ENCODE results near the gene KIFBP. TPM values are rescaled to one million over a fixed set of nuclear protein-coding genes. Genes with fewer than 3 reads are reported as not detected.
"Not testable (repeated sequence)": the region's sequence is repeated elsewhere in the genome, so short reads cannot be mapped to it uniquely, and the experiment has no call there.

KIFBP gene
- total RNA-seq, 1 experiment from 2014 or later: 44.7 TPM

DNA sequence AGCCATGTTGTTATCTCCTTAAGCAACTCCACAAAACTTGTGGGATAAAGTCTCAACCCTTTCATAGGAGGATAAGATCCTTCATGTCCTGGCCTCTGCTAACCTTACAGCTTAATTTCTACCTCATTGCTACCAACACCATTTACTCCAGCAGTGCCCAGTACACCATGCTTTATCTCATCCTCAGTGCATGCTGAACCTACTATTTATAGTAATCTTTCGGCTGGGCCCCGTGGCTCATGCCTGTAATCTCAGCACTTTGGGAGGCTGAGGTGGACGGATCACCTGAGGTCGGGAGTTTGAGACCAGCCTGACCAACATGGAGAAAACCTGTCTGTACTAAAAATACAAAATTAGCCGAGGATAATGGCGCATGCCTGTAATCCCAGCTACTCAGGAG, 8.9 kb upstream of the KIFBP start:
- not testable (repeated sequence) for H3K23ac ChIP-seq (ENCODE audit: insufficient read length, low read depth, low read length); DNase-seq; H2BK120ac ChIP-seq (ENCODE audit: low read depth, low read length, poor library complexity, severe bottlenecking); H3K27me3 ChIP-seq (ENCODE audit: insufficient read depth, low read length); H4K20me1 ChIP-seq (ENCODE audit: control insufficient read depth, insufficient read depth, insufficient read length); H2AFZ ChIP-seq (ENCODE audit: low read length); H3K14ac ChIP-seq (ENCODE audit: insufficient read depth, low read length); H3K9me3 Mint-ChIP-seq; H2AK5ac ChIP-seq (ENCODE audit: insufficient read length, low read length); H3K4me3 Mint-ChIP-seq; H4K91ac ChIP-seq (ENCODE audit: insufficient read length, low read depth, low read length); H4K8ac ChIP-seq (replicated peaks; ENCODE audit: insufficient read length, low read depth, low read length); H3K9ac ChIP-seq (ENCODE audit: extremely low read depth, insufficient read length, low read length); H4K5ac ChIP-seq (ENCODE audit: insufficient read length, low read depth, low read length); H3K79me2 ChIP-seq (ENCODE audit: insufficient read depth, low read length); H3K4me1 ChIP-seq (ENCODE audit: insufficient read depth, low read length); H3K56ac ChIP-seq (ENCODE audit: insufficient read length, low read depth, low read length); H2BK20ac ChIP-seq (ENCODE audit: low read depth, low read length, poor library complexity, severe bottlenecking); H3K9me3 ChIP-seq (ENCODE audit: control insufficient read depth, low read depth, low read length); H2BK15ac ChIP-seq (ENCODE audit: low read depth, low read length); H3K27me3 Mint-ChIP-seq (ENCODE audit: low read depth); H3K27ac ChIP-seq (ENCODE audit: insufficient read length, low read depth, low read length); H3K79me1 ChIP-seq (ENCODE audit: insufficient read depth, low read depth, low read length, poor library complexity, severe bottlenecking); H3K4me2 ChIP-seq (ENCODE audit: insufficient read depth, insufficient read length, low read length); H3K18ac ChIP-seq (ENCODE audit: insufficient read length, low read depth, low read length); H3K4ac ChIP-seq (ENCODE audit: low read depth, low read length); H3K27ac Mint-ChIP-seq; H3K23me2 ChIP-seq (ENCODE audit: insufficient read length, low read depth, low read length, poor library complexity, severe bottlenecking); H3T11ph ChIP-seq (ENCODE audit: low read length); H3K4me1 Mint-ChIP-seq; H2BK5ac ChIP-seq (ENCODE audit: insufficient read length, low read length); H2BK12ac ChIP-seq (ENCODE audit: insufficient read length, low read depth, low read length)
- peaks cover 50 to 94% (median 77%) of the 10 kb centered on the region in 3 experiments for H3K36me3 Mint-ChIP-seq (ENCODE audit: insufficient read depth in 1 of 3, low read depth in 3 of 3)
- WGBS (ENCODE audit: extremely low coverage, insufficient read length, low lambda C conversion rate): no CpG with 5 or more reads among the region's 6 CpGs
